Measurements from ENCODE around the gene DST. TPM values are rescaled to one million over a fixed set of nuclear protein-coding genes. Genes with fewer than 3 reads are reported as not detected.

Gene DST
- total RNA-seq, 1 donor from 2014 or later = 6.0 TPM

DNA sequence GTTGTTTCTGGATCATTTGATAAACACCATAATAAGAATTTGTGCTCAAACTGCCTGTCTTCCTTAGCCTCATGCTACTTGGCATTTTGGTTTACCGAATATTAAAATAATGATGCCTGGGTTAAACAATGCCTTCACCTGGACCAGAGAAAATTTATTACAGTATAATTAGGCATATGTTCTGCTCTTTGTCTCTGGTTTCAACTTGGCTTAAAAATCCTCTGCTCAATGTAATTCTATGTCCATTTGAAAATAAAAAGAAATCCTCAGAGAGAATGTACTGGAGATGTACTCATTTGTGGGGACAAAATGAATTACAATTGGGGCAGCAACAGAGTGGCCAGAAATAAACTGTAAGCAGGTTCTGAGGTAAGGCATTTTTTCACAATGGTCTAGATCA, 95.0 kb downstream of the DST start:
- no peaks in the 10 kb centered on the region for H3K36me3 Mint-ChIP-seq (ENCODE audit: low read depth)
- intact Hi-C loops (cut with micrococcal nuclease) = no loop called here
- no peak for DNase-seq (ENCODE audit: low spot score)
- H3K4me1 Mint-ChIP-seq (ENCODE audit: low read depth) = no peaks in the 10 kb centered on the region
- peaks cover 13% of the 10 kb centered on the region for H3K27me3 Mint-ChIP-seq (ENCODE audit: insufficient read depth)
- H3K27ac Mint-ChIP-seq = no peak overlapping the region
- H3K4me3 Mint-ChIP-seq = no peak overlapping the region
- no peaks in the 10 kb centered on the region for H3K9me3 Mint-ChIP-seq

DNA sequence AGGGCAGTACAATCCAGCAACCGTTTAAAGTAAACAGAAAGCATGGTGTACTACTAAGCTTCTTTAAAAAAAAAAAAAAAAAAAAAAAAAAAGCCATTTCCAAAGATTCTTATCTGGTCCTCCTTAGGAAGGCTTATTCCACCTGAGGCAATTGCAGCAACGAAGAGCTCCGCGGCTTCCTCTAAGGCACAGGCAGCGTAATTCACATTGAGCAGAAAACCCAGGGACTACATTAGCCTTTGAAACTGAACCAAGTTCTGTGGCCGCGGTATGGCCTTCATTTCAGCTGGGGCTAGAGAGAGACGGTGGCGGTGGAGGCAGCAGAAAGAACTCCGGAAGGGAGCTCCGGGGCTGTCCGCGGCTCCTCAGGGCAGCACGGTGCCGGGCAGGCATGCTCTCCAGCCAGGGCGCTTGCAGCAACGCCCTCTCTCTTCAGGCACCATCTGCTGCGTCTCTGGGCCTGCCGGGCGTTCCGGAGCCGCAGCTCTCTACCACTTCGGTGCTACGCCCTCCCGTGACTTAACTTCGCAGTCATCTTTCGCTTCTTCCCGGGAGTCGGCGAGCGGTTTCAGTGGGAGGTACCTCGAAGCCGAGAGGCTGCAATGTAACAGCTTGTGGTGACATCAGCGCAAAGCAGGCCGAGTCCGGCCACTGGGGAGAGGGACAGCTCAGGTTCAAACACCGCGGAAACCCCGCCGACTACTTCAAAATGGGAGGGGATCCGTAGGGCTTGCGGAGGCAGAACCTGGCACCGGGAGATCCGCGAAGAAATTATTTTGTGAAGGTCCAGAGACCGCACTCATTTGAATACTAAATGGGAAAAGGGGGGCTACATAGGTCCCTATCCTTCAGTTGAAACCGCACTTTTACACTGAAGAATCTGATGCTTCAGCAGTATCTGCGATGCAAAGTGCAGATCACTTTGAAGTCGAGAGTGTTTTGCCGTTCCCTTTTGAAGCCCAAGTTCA, 100.0 kb downstream of the DST start:
- Mint-ChIP-seq H3K4me3 (no peak overlapping the region), H3K27me3 (ENCODE audit: insufficient read depth) (peaks cover 11% of the 10 kb centered on the region), H3K36me3 (ENCODE audit: low read depth) (no peaks in the 10 kb centered on the region), H3K4me1 (ENCODE audit: low read depth) (no peaks in the 10 kb centered on the region), H3K9me3 (no peaks in the 10 kb centered on the region), H3K27ac (no peak overlapping the region)
- intact Hi-C loops (cut with micrococcal nuclease) = loop anchor here (1.0 to 5.0 kb wide), 3 partner anchors 51 to 680 kb away; partner anchors contain the start of genes BAG2 and RAB23
- peak; percentile 66 for DNase-seq (ENCODE audit: low spot score)

GRCh38 chr6:56541741-56542360, 100.8 kb downstream of the DST start:
- peaks cover 11% of the 10 kb centered on the region for H3K27me3 Mint-ChIP-seq (ENCODE audit: insufficient read depth)
- H3K4me1 Mint-ChIP-seq (ENCODE audit: low read depth) = no peaks in the 10 kb centered on the region
- intact Hi-C loops (cut with micrococcal nuclease) = loop anchor here (1.0 to 5.0 kb wide), 3 partner anchors 51 to 680 kb away; partner anchors contain the start of genes BAG2 and RAB23
- H3K9me3 Mint-ChIP-seq = no peaks in the 10 kb centered on the region
- no peaks in the 10 kb centered on the region for H3K36me3 Mint-ChIP-seq (ENCODE audit: low read depth)
- no peak overlapping the region for H3K27ac Mint-ChIP-seq
- DNase-seq (ENCODE audit: low spot score) = no peak
- H3K4me3 Mint-ChIP-seq = no peak overlapping the region

DNA sequence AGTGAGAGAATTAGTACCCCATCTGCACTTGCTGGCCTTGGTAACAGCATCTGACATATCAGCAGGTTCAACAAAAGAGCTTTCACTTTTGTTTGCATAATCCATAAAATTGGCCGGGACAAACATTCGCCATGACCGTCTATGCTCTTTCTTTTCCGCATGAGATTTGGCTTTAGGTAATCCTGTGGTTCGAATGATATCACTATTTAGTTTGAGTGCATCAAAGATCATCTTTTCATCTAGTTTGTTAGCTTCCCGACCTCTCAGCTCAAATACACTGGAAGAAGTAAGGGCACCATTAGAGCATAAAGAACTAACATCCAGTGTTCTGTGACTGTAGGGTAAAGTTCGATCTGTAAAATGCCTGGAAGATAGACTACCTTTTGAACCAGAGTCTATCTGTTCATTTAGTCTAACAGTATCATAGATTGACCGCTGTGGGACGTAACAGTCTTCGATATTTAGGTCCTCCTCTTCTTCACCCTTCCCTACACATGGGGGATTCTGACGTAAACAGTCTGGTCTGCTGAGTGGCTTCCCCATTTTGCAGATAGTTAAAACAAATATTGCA, 101.6 kb downstream of the DST start:
- no peak for DNase-seq (ENCODE audit: low spot score)
- H3K27me3 Mint-ChIP-seq (ENCODE audit: insufficient read depth) = peaks cover 11% of the 10 kb centered on the region
- no peak overlapping the region for H3K27ac Mint-ChIP-seq
- H3K36me3 Mint-ChIP-seq (ENCODE audit: low read depth) = no peaks in the 10 kb centered on the region
- no peaks in the 10 kb centered on the region for H3K9me3 Mint-ChIP-seq
- intact Hi-C loops (cut with micrococcal nuclease) = loop anchor here (5.0 kb wide), 1 partner anchor 681 kb away; the partner anchor contains the start of gene RAB23
- H3K4me1 Mint-ChIP-seq (ENCODE audit: low read depth) = no peaks in the 10 kb centered on the region
- H3K4me3 Mint-ChIP-seq = no peak overlapping the region

DNA sequence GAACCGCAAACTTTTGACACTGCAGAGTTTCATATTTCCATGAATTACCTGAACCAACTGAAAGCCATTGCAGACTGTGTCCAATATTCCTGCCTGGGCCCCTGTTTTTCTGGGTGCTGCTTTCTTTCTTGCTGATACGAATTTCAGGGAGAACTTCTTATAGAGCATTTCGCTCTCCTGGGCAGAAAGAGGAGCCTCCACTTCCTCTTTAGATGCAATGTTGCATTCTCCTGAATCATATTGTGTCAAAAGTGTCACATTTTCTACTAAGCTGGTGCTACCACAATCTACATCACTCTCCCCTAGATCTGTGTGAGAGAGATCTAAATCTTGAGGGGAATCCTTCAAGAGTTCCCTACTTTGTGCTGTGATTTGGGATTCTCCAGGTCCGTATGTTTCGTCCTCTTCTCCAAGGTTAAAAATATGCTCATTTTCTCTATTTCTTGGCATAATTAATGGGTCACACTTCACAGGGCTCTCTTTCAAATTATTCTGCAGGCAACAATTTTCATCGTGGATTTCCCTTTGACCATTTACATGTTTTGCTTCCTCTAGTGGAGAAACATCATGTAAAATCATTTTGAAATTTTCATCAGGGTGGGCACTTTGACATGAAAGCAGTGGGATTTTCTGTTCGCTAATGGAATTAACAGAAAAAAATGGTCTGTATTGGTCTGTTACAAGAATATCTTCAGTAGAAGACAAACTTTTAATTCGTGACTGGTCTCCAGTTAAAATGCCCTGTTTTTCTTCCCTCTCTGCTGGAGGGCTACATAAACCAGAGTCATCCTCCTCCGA, 102.3 kb downstream of the DST start:
- no peak for DNase-seq (ENCODE audit: low spot score)
- Mint-ChIP-seq H3K27me3 (ENCODE audit: insufficient read depth) (peaks cover 11% of the 10 kb centered on the region), H3K4me3 (no peak overlapping the region), H3K4me1 (ENCODE audit: low read depth) (no peaks in the 10 kb centered on the region), H3K9me3 (no peaks in the 10 kb centered on the region), H3K36me3 (ENCODE audit: low read depth) (no peaks in the 10 kb centered on the region), H3K27ac (no peak overlapping the region)
- intact Hi-C loops (cut with micrococcal nuclease) = loop anchor here (5.0 kb wide), 1 partner anchor 682 kb away; the partner anchor contains the start of gene RAB23

GRCh38 chr6:56539527-56540105, 103.1 kb downstream of the DST start:
- no peaks in the 10 kb centered on the region for H3K4me1 Mint-ChIP-seq (ENCODE audit: low read depth)
- no peak overlapping the region for H3K27ac Mint-ChIP-seq
- no peaks in the 10 kb centered on the region for H3K36me3 Mint-ChIP-seq (ENCODE audit: low read depth)
- DNase-seq (ENCODE audit: low spot score) = no peak
- H3K9me3 Mint-ChIP-seq = no peaks in the 10 kb centered on the region
- peaks cover 6% of the 10 kb centered on the region for H3K27me3 Mint-ChIP-seq (ENCODE audit: insufficient read depth)
- H3K4me3 Mint-ChIP-seq = no peak overlapping the region
- intact Hi-C loops (cut with micrococcal nuclease) = loop anchor here (5.0 kb wide), 1 partner anchor 683 kb away; the partner anchor contains the start of gene RAB23

- Mint-ChIP-seq H3K36me3 (ENCODE audit: low read depth) (no peaks in the 10 kb centered on the region), H3K4me3 (no peak overlapping the region), H3K4me1 (ENCODE audit: low read depth) (no peaks in the 10 kb centered on the region), H3K27ac (no peak overlapping the region), H3K9me3 (no peaks in the 10 kb centered on the region), H3K27me3 (ENCODE audit: insufficient read depth) (peaks cover under 1% of the 10 kb centered on the region)
- intact Hi-C loops (cut with micrococcal nuclease) = no loop called here
- no peak for DNase-seq (ENCODE audit: low spot score)
Measured at GRCh38 chr6:56538851-56539250, 103.8 kb downstream of the DST start.

- no peak for DNase-seq (ENCODE audit: low spot score)
- intact Hi-C loops (cut with micrococcal nuclease) = no loop called here
- no peak overlapping the region for H3K4me3 Mint-ChIP-seq
- H3K27me3 Mint-ChIP-seq (ENCODE audit: insufficient read depth) = no peaks in the 10 kb centered on the region
- no peak overlapping the region for H3K27ac Mint-ChIP-seq
- H3K4me1 Mint-ChIP-seq (ENCODE audit: low read depth) = no peaks in the 10 kb centered on the region
- no peaks in the 10 kb centered on the region for H3K36me3 Mint-ChIP-seq (ENCODE audit: low read depth)
- no peaks in the 10 kb centered on the region for H3K9me3 Mint-ChIP-seq
Measured at GRCh38 chr6:56537223-56537770, 105.4 kb downstream of the DST start.

- DNase-seq (ENCODE audit: low spot score) = no peak
- intact Hi-C loops (cut with micrococcal nuclease) = no loop called here
- H3K9me3 Mint-ChIP-seq = no peaks in the 10 kb centered on the region
- no peaks in the 10 kb centered on the region for H3K36me3 Mint-ChIP-seq (ENCODE audit: low read depth)
- H3K27me3 Mint-ChIP-seq (ENCODE audit: insufficient read depth) = no peaks in the 10 kb centered on the region
- no peak overlapping the region for H3K4me3 Mint-ChIP-seq
- H3K27ac Mint-ChIP-seq = no peak overlapping the region
- no peaks in the 10 kb centered on the region for H3K4me1 Mint-ChIP-seq (ENCODE audit: low read depth)
Measured at GRCh38 chr6:56536536-56536935, 106.2 kb downstream of the DST start.

GRCh38 chr6:56535626-56536025, 107.1 kb downstream of the DST start:
- no peaks in the 10 kb centered on the region for H3K36me3 Mint-ChIP-seq (ENCODE audit: low read depth)
- no peak overlapping the region for H3K4me3 Mint-ChIP-seq
- no peaks in the 10 kb centered on the region for H3K27me3 Mint-ChIP-seq (ENCODE audit: insufficient read depth)
- H3K4me1 Mint-ChIP-seq (ENCODE audit: low read depth) = no peaks in the 10 kb centered on the region
- H3K9me3 Mint-ChIP-seq = no peaks in the 10 kb centered on the region
- no peak for DNase-seq (ENCODE audit: low spot score)
- intact Hi-C loops (cut with micrococcal nuclease) = no loop called here
- H3K27ac Mint-ChIP-seq = no peak overlapping the region

DNA sequence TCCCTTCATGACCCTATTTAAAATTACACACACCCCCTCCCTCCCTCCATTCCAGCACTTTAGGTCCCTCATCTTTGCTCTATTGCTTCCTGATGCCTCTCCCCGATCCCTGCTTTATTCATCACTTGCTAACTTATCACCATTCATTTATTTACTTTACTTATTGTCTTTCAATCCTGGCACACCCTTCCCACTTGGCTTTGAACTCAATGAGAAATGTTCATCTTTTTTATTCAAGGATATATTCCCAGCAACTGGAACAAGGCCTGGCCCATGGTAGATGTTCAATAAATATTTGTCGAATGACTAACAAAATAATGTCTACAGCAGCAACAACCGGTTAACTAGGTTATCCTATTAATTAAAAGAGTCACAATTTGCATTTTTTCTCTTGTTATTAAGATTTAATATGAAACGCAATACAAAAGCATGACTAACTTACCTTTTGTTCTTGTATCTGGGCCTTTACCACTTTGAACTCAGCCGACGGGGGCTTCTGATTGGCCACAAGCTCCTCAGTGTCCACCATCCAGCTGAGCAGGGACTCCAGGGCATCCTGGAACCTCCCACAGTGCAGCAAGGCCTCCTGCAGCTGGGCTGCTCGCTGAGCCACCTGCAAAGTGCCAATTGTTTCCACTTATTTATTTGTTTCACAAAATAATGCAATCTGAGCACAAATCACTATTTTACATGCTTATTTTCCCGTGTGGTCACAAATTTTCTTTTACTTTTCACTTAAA, 107.8 kb downstream of the DST start:
- no peak overlapping the region for H3K4me3 Mint-ChIP-seq
- H3K27ac Mint-ChIP-seq = no peak overlapping the region
- intact Hi-C loops (cut with micrococcal nuclease) = no loop called here
- no peaks in the 10 kb centered on the region for H3K4me1 Mint-ChIP-seq (ENCODE audit: low read depth)
- no peaks in the 10 kb centered on the region for H3K36me3 Mint-ChIP-seq (ENCODE audit: low read depth)
- H3K27me3 Mint-ChIP-seq (ENCODE audit: insufficient read depth) = no peaks in the 10 kb centered on the region
- H3K9me3 Mint-ChIP-seq = no peaks in the 10 kb centered on the region
- DNase-seq (ENCODE audit: low spot score) = no peak
